ENCODE results near the gene RAD9A.

DNA sequence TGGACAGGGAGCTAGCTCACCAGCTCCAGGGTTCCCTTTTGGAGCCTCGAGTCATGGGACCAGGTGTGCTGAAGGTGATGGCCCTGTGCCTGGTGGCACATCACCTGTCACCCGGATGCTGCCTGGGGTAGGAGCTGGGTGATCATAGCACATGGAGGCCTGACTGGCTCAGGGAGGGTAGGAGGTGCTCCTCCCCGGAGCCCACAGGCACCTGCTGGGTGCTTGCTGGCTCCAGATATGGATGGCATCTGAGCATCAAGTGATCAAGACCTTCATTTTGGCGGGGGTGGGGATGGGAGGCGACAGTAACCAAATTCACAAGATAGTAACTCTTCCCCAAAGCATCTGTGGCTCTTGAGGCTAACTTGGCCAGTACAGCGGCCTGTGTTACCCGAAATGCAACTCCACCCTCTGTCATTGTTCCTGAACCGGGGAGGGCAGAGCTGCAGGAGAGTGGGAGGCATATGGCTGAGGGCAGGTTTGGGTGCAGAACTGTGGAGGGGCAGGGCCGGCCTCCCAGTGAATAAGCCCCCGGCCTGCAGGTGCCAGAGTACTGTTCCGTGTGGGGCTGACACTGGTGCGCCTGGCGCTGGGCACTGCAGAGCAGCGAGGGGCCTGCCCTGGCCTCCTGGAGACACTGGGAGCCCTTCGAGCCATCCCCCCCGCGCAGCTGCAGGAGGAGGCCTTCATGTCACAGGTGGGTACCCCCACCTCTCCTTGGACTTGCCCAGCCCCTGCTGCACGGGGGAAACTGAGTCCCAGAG lies 16.8 kb downstream of the RAD9A start:
- TF ChIP-seq POLR2AphosphoS5 (IDR thresholded peaks at IDR 0.05; ENCODE audit: low read depth, low read length) (no peak), POLR2A (IDR thresholded peaks at IDR 0.05; ENCODE audit: low read depth, low read length) (no peak), TAF1 (IDR thresholded peaks at IDR 0.05; ENCODE audit: borderline replicate concordance, low read depth, low read length) (no peak)

Measured in GM12892 (cell line).